Trophoblast cell (in vitro differentiated cells and primary cell): Measurements from ENCODE around the gene ZAP70.

Experiments used
- DNase-seq, 2 donors: peaks; one replicate each; pipeline ENCODE4 v3.0.0-alpha.2; 2016
- H2AFZ ChIP-seq: 2 replicates; pipeline ENCODE4 v1.6.1; 2013; ENCODE audit warnings: low read length, moderate library complexity, mild to moderate bottlenecking; ENCODE audit not compliant: insufficient read depth, poor library complexity
- H2AK5ac ChIP-seq: 2 replicates; pipeline ENCODE4 v1.6.1; 2013; ENCODE audit warnings: mild to moderate bottlenecking, low read length
- H2BK120ac ChIP-seq: 2 replicates; pipeline ENCODE4 v1.6.1; 2013; ENCODE audit warnings: low read length, mild to moderate bottlenecking, moderate library complexity; ENCODE audit not compliant: insufficient read depth, poor library complexity
- H2BK12ac ChIP-seq: 2 replicates; pipeline ENCODE4 v1.6.1; 2013; ENCODE audit warnings: mild to moderate bottlenecking, low read length, moderate library complexity
- H2BK5ac ChIP-seq: 2 replicates; pipeline ENCODE4 v1.6.1; 2013; ENCODE audit warnings: low read length, low read depth, moderate library complexity, mild to moderate bottlenecking; ENCODE audit not compliant: poor library complexity
- H3K14ac ChIP-seq: 2 replicates; pipeline ENCODE4 v1.6.1; 2013; ENCODE audit warnings: mild to moderate bottlenecking, low read length
- H3K18ac ChIP-seq: 2 replicates; pipeline ENCODE4 v1.6.1; 2013; ENCODE audit warnings: mild to moderate bottlenecking, low read length
- H3K23ac ChIP-seq: 2 replicates; pipeline ENCODE4 v1.6.1; 2013; ENCODE audit warnings: low read length
- H3K27ac ChIP-seq: 2 replicates; pipeline ENCODE4 v1.5.1; 2013; ENCODE audit warnings: low read depth, mild to moderate bottlenecking, inconsistent platforms, low read length, moderate library complexity
- H3K27me3 ChIP-seq: 2 replicates; pipeline ENCODE4 v1.6.1; 2013; ENCODE audit warnings: inconsistent platforms, mild to moderate bottlenecking, low read length, moderate library complexity; ENCODE audit not compliant: insufficient read depth
- H3K36me3 ChIP-seq, 2 experiments: 1 replicate in 1 of 2; 2 replicates in 1 of 2; pipeline ENCODE4 v1.6.1; 2013; ENCODE audit warnings: low read length in 2 of 2, mild to moderate bottlenecking in 2 of 2, moderate library complexity in 1 of 2; ENCODE audit not compliant: insufficient read depth in 2 of 2, control insufficient read depth in 1 of 2
- H3K4ac ChIP-seq: 2 replicates; pipeline ENCODE4 v1.6.1; 2013; ENCODE audit warnings: low read depth, mild to moderate bottlenecking, low read length, moderate library complexity
- H3K4me1 ChIP-seq, 2 experiments: 1 replicate in 1 of 2; 2 replicates in 1 of 2; pipeline ENCODE4 v1.6.1; 2013; ENCODE audit warnings: low read length in 2 of 2, mild to moderate bottlenecking in 2 of 2, moderate library complexity in 1 of 2; ENCODE audit not compliant: insufficient read depth in 2 of 2, control insufficient read depth in 1 of 2
- H3K4me2 ChIP-seq: 2 replicates; pipeline ENCODE4 v1.6.1; 2013; ENCODE audit warnings: inconsistent platforms, mild to moderate bottlenecking, low read length, moderate library complexity
- H3K4me3 ChIP-seq: 2 replicates; pipeline ENCODE4 v1.5.1; 2013; ENCODE audit warnings: mild to moderate bottlenecking, low read depth, low read length, inconsistent platforms
- H3K79me1 ChIP-seq: one replicate; pipeline ENCODE4 v1.6.1; 2013; ENCODE audit warnings: low read length
- H3K79me2 ChIP-seq: 2 replicates; pipeline ENCODE4 v1.6.1; 2013; ENCODE audit warnings: low read length, mild to moderate bottlenecking; ENCODE audit not compliant: control insufficient read depth, insufficient read depth, poor library complexity
- H3K9ac ChIP-seq: 2 replicates; pipeline ENCODE4 v1.6.1; 2013; ENCODE audit warnings: mild to moderate bottlenecking, low read length
- H3K9me3 ChIP-seq: 2 replicates; pipeline ENCODE4 v1.6.1; 2013; ENCODE audit warnings: low read depth, mild to moderate bottlenecking, control low read depth, inconsistent platforms, low read length; ENCODE audit not compliant: insufficient read depth
- H4K12ac ChIP-seq: 2 replicates; pipeline ENCODE4 v1.6.1; 2013; ENCODE audit warnings: low read depth, mild to moderate bottlenecking, low read length, moderate library complexity
- H4K8ac ChIP-seq: 2 replicates; pipeline ENCODE4 v1.6.1; 2013; ENCODE audit warnings: low read depth, mild to moderate bottlenecking, low read length, moderate library complexity
- H4K91ac ChIP-seq: one replicate; pipeline ENCODE4 v1.6.1; 2013; ENCODE audit warnings: low read depth, mild to moderate bottlenecking, low read length, moderate library complexity
- WGBS: extraction: QIAGEN DNeasy Blood & Tissue Kit; methylation state at CpG from one replicate; pipeline ENCODE4 v1.1.7; 2013; ENCODE audit warnings: missing lambda C conversion rate; ENCODE audit not compliant: insufficient read length, insufficient coverage; ENCODE audit errors: extremely low coverage; 5-methylcytosine and 5-hydroxymethylcytosine counted together

ZAP70 gene

GRCh38 chr2:97743913-97744312 lies 30.5 kb downstream of the ZAP70 start:
- Histone ChIP-seq H4K91ac (no peak overlapping the region), H3K9me3 (no peaks in the 10 kb centered on the region), H3K4ac (no peak overlapping the region), H3K27me3 (no peaks in the 10 kb centered on the region), H3K14ac (no peak overlapping the region), H2AFZ (no peak overlapping the region), H3K4me2 (no peak overlapping the region), H2BK5ac (no peak overlapping the region), H4K8ac (no peak overlapping the region), H3K9ac (no peak overlapping the region), H3K79me1 (peaks cover 16% of the 10 kb centered on the region), H2AK5ac (no peak overlapping the region), H2BK12ac (no peak overlapping the region), H3K36me3 (no peaks in the 10 kb centered on the region), H2BK120ac (no peak overlapping the region), H3K23ac (no peak overlapping the region), H4K12ac (no peak overlapping the region), H3K4me1 (peaks cover 11 to 14% of the 10 kb centered on the region in 2 experiments), H3K4me3 (no peak overlapping the region), H3K18ac (no peak overlapping the region), H3K79me2 (no peaks in the 10 kb centered on the region), H3K27ac (no peak overlapping the region)
- DNase-seq: no peak
- no CpG with 5 or more reads among the region's 6 CpGs for WGBS

- Histone ChIP-seq H3K79me1 (peaks cover 12% of the 10 kb centered on the region), H4K8ac (no peak overlapping the region), H2BK5ac (no peak overlapping the region), H4K91ac (no peak overlapping the region), H3K4ac (no peak overlapping the region), H2BK12ac (no peak overlapping the region), H3K4me1 (peaks cover 10 to 14% of the 10 kb centered on the region in 2 experiments), H3K23ac (no peak overlapping the region), H3K27ac (no peak overlapping the region), H3K79me2 (no peaks in the 10 kb centered on the region), H3K18ac (no peak overlapping the region), H3K9ac (no peak overlapping the region), H3K4me2 (no peak overlapping the region), H3K27me3 (no peaks in the 10 kb centered on the region), H3K14ac (no peak overlapping the region), H3K4me3 (no peak overlapping the region), H2BK120ac (no peak overlapping the region), H2AK5ac (no peak overlapping the region), H3K9me3 (no peaks in the 10 kb centered on the region), H2AFZ (no peak overlapping the region), H3K36me3 (no peaks in the 10 kb centered on the region), H4K12ac (no peak overlapping the region)
- no peak for DNase-seq
- no CpG with 5 or more reads among the region's 10 CpGs for WGBS
Observed at GRCh38 chr2:97745474-97746174, 32.2 kb downstream of the ZAP70 start.

GRCh38 chr2:97747285-97747684 lies 33.9 kb downstream of the ZAP70 start:
- no peak overlapping the region for H2BK120ac ChIP-seq
- no peak overlapping the region for H3K4me3 ChIP-seq
- DNase-seq: no peak
- H4K12ac ChIP-seq: no peak overlapping the region
- no peaks in the 10 kb centered on the region for H3K27me3 ChIP-seq
- no peak overlapping the region for H3K14ac ChIP-seq
- H2AFZ ChIP-seq: no peak overlapping the region
- no peak overlapping the region for H4K8ac ChIP-seq
- H3K9me3 ChIP-seq: no peaks in the 10 kb centered on the region
- peaks cover 3% of the 10 kb centered on the region for H3K79me1 ChIP-seq
- no CpG with 5 or more reads among the region's 3 CpGs for WGBS
- no peak overlapping the region for H3K4me2 ChIP-seq
- peak overlapping the region; percentile 42 for H2AK5ac ChIP-seq
- peak overlapping the region; percentile 77 for H4K91ac ChIP-seq
- H3K79me2 ChIP-seq: no peaks in the 10 kb centered on the region
- H3K23ac ChIP-seq: no peak overlapping the region
- no peaks in the 10 kb centered on the region for H3K36me3 ChIP-seq
- no peak overlapping the region for H3K9ac ChIP-seq
- H3K4me1 ChIP-seq: peaks cover 0 to 6% of the 10 kb centered on the region in 2 experiments
- H2BK12ac ChIP-seq: no peak overlapping the region
- H3K27ac ChIP-seq: no peak overlapping the region
- H3K18ac ChIP-seq: no peak overlapping the region
- no peak overlapping the region for H3K4ac ChIP-seq
- no peak overlapping the region for H2BK5ac ChIP-seq

- Histone ChIP-seq H3K4ac (no peak overlapping the region), H3K9ac (no peak overlapping the region), H4K8ac (no peak overlapping the region), H2AFZ (no peak overlapping the region), H4K12ac (no peak overlapping the region), H2BK12ac (no peak overlapping the region), H4K91ac (no peak overlapping the region), H3K14ac (no peak overlapping the region), H3K27ac (no peak overlapping the region), H2BK120ac (no peak overlapping the region), H3K27me3 (no peaks in the 10 kb centered on the region), H3K4me2 (no peak overlapping the region), H3K79me2 (no peaks in the 10 kb centered on the region), H3K4me1 (peaks cover 0 to 5% of the 10 kb centered on the region in 2 experiments), H3K36me3 (no peaks in the 10 kb centered on the region), H3K4me3 (no peak overlapping the region), H2AK5ac (no peak overlapping the region), H3K9me3 (no peaks in the 10 kb centered on the region), H3K23ac (no peak overlapping the region), H2BK5ac (no peak overlapping the region), H3K18ac (no peak overlapping the region), H3K79me1 (peaks cover 3% of the 10 kb centered on the region)
- no peak for DNase-seq
- WGBS: no CpG with 5 or more reads among the region's 4 CpGs
Observed at GRCh38 chr2:97747716-97748115, 34.3 kb downstream of the ZAP70 start.
